Measurements from ENCODE around the gene PICK1.

- TF ChIP-seq POLR2A (IDR thresholded peaks at IDR 0.05; ENCODE audit: low read depth, low read length): no peak
- TF ChIP-seq CTCF (IDR thresholded peaks at IDR 0.05; ENCODE audit: extremely low read depth in 1 of 2, insufficient read depth in 1 of 2, low read depth in 1 of 2, low read length in 2 of 2): no peak
- TF ChIP-seq POLR2AphosphoS5 (IDR thresholded peaks at IDR 0.05; ENCODE audit: insufficient read depth, low read depth, low read length): no peak
- TF ChIP-seq MAX (IDR thresholded peaks at IDR 0.05; ENCODE audit: insufficient read depth, insufficient read length): no peak
- no peak for TF ChIP-seq EZH2 (IDR thresholded peaks at IDR 0.05; ENCODE audit: borderline replicate concordance, low read depth, low read length, severe bottlenecking)
- TF ChIP-seq MYC (IDR thresholded peaks at IDR 0.05; ENCODE audit: low read depth, low read length): no peak
- TF ChIP-seq JUN (IDR thresholded peaks at IDR 0.05; ENCODE audit: borderline replicate concordance, insufficient read depth, insufficient read length, low read depth): no peak
Measured at GRCh38 chr22:38083931-38084631, 26.9 kb downstream of the PICK1 start, which contains the start of gene SLC16A8.
